PC-3 (cell line): ENCODE measurements around the gene PRSS8. TPM values are rescaled to one million over a fixed set of nuclear protein-coding genes. Genes with fewer than 3 reads are reported as not detected.

Experiments
- ATAC-seq: fragments of 200-7000 bp; cut with Tn5 transposase; 2 replicates; pipeline ENCODE4 v1.9.1; 2020; ENCODE audit warnings: mild to moderate bottlenecking, moderate library complexity
- BruUV-seq: library from RNA; stranded (reverse); fragments of 400-500 nt; replicated peaks from 2 replicates; lab custom pipeline; 2021; lab: Mats Ljungman, UMichigan
- CTCF ChIA-PET: fragments of 300-600 bp; sonication (Branson Sonifier 250); formaldehyde crosslinking; loops from one replicate; lab custom pipeline; 2022; ENCODE audit warnings: antibody characterized with exemption; lab: Charles Lee
- POLR2A ChIA-PET: fragments of 300-600 bp; sonication (Branson Sonifier 250); formaldehyde crosslinking; loops from one replicate; lab custom pipeline; 2022; ENCODE audit warnings: antibody characterized with exemption; ENCODE audit not compliant: unreplicated experiment; lab: Charles Lee
- DNase-seq: peaks from one replicate; pipeline ENCODE4 v3.0.0-alpha.2; 2015
- H2AFZ ChIP-seq: fragments of 300-600 bp; sonication (generic); 2 replicates; pipeline ENCODE4 v1.6.0; 2016; ENCODE audit warnings: antibody characterized with exemption, low read length
- H3F3A ChIP-seq: fragments of 300-600 bp; sonication (generic); one replicate; pipeline ENCODE4 v1.6.0; 2017; ENCODE audit warnings: antibody characterized with exemption, low read length, control low read depth, mild to moderate bottlenecking; ENCODE audit not compliant: unreplicated experiment
- H3K27ac ChIP-seq: fragments of 300-600 bp; sonication (generic); 2 replicates; pipeline ENCODE4 v1.5.1; 2016; ENCODE audit warnings: mild to moderate bottlenecking, low read length
- H3K27me3 ChIP-seq: fragments of 300-600 bp; sonication (generic); 2 replicates; pipeline ENCODE4 v1.6.1; 2016; ENCODE audit warnings: low read length, mixed read lengths
- H3K36me3 ChIP-seq: fragments of 300-600 bp; sonication (generic); 2 replicates; pipeline ENCODE4 v1.6.1; 2016; ENCODE audit warnings: low read depth, mixed run types, low read length, mixed read lengths
- H3K4me1 ChIP-seq: fragments of 300-600 bp; sonication (generic); 2 replicates; pipeline ENCODE4 v1.5.1; 2016; ENCODE audit warnings: low read length; ENCODE audit not compliant: insufficient read depth
- H3K4me2 ChIP-seq: fragments of 300-600 bp; sonication (generic); 2 replicates; pipeline ENCODE4 v1.6.0; 2016; ENCODE audit warnings: low read length
- H3K4me3 ChIP-seq: fragments of 300-600 bp; sonication (generic); 2 replicates; pipeline ENCODE4 v1.5.1; 2016; ENCODE audit warnings: mild to moderate bottlenecking, low read length, mixed read lengths
- H3K79me2 ChIP-seq: fragments of 300-600 bp; sonication (generic); 2 replicates; pipeline ENCODE4 v1.6.1; 2017; ENCODE audit warnings: low read length, mixed read lengths
- H3K9ac ChIP-seq: fragments of 300-600 bp; sonication (generic); 2 replicates; pipeline ENCODE4 v1.6.0; 2016; ENCODE audit warnings: mild to moderate bottlenecking, low read length
- H3K9me2 ChIP-seq: fragments of 300-600 bp; sonication (generic); replicated peaks from 2 replicates; pipeline ENCODE4 v1.6.1; 2016; ENCODE audit warnings: mixed run types, low read length, mixed read lengths
- H3K9me3 ChIP-seq: fragments of 300-600 bp; sonication (generic); 2 replicates; pipeline ENCODE4 v1.6.1; 2016; ENCODE audit warnings: low read length, mixed read lengths
- H4K20me1 ChIP-seq: fragments of 300-600 bp; sonication (generic); 2 replicates; pipeline ENCODE4 v1.6.1; 2016; ENCODE audit warnings: low read length, mixed read lengths
- CTCF ChIP-seq: fragments of 300-600 bp; sonication (generic); conservative IDR thresholded peaks from 2 replicates; pipeline ENCODE4 v1.5.1; 2017; ENCODE audit warnings: antibody characterized with exemption, low read depth, mild to moderate bottlenecking, low read length
- EZH2 ChIP-seq: fragments of 300-600 bp; sonication (generic); IDR thresholded peaks from one replicate; pipeline ENCODE4 v1.6.1; 2017; ENCODE audit warnings: antibody characterized with exemption, mild to moderate bottlenecking, low read length; ENCODE audit not compliant: unreplicated experiment
- EZH2phosphoT487 ChIP-seq: fragments of 300-600 bp; sonication (generic); IDR thresholded peaks from 2 replicates; pipeline ENCODE4 v1.6.1; 2018; ENCODE audit warnings: mild to moderate bottlenecking, antibody characterized with exemption, low read length, borderline replicate concordance
- intact Hi-C: fragments of 100-400 bp; cut with micrococcal nuclease; formaldehyde crosslinking; loops from 2 replicates; pipeline ENCODE4 v1.9.0; 2023
- total RNA-seq: library from RNA; depleted of rRNA; stranded (reverse); fragments of >200 nt; gene quantifications from 2 replicates; pipeline ENCODE4 v1.2.3, GENCODE V29; 2014

PRSS8 gene
- total RNA-seq, 1 experiment from 2014 or later = 23.4 TPM

- ChIA-PET POLR2A (no interaction called here), CTCF (no interaction called here)
- Histone ChIP-seq H3F3A (no peaks in the 10 kb centered on the region), H3K9me3 (no peaks in the 10 kb centered on the region), H3K4me2 (no peak overlapping the region), H3K27me3 (no peaks in the 10 kb centered on the region), H3K9ac (no peak overlapping the region), H3K79me2 (no peaks in the 10 kb centered on the region), H2AFZ (no peak overlapping the region), H3K4me1 (peaks cover 34% of the 10 kb centered on the region), H3K36me3 (no peaks in the 10 kb centered on the region; the same call in 1 of the 2 replicates), H4K20me1 (no peaks in the 10 kb centered on the region), H3K4me3 (no peak overlapping the region), H3K27ac (no peak overlapping the region), H3K9me2 (no peaks in the 10 kb centered on the region)
- DNase-seq (no peak), ATAC-seq (no peak)
- intact Hi-C loops = no loop called here
- BruUV-seq = no TSS peak
- TF ChIP-seq CTCF = no peak
- TF ChIP-seq EZH2 = no peak
- TF ChIP-seq EZH2phosphoT487 = no peak
Observed at GRCh38 chr16:31132303-31132979, 3.1 kb downstream of the PRSS8 start.

- Histone ChIP-seq H2AFZ (no peak overlapping the region), H3K79me2 (no peaks in the 10 kb centered on the region), H3K27me3 (no peaks in the 10 kb centered on the region), H3K4me2 (no peak overlapping the region), H3K9me2 (no peaks in the 10 kb centered on the region), H4K20me1 (no peaks in the 10 kb centered on the region), H3K36me3 (no peaks in the 10 kb centered on the region; the same call in 1 of the 2 replicates), H3F3A (no peaks in the 10 kb centered on the region), H3K9ac (no peak overlapping the region), H3K27ac (no peak overlapping the region), H3K9me3 (no peaks in the 10 kb centered on the region), H3K4me3 (no peak overlapping the region), H3K4me1 (peaks cover 34% of the 10 kb centered on the region)
- POLR2A ChIA-PET = interaction anchor here (0.6 kb wide), 2 partner anchors 10 to 14 kb away, joined by 3 to 5 read pairs; no protein-coding TSS in a partner anchor
- ATAC-seq = no peak
- CTCF ChIA-PET = no interaction called here
- no peak for DNase-seq
- BruUV-seq = no TSS peak
- TF ChIP-seq CTCF (no peak), EZH2phosphoT487 (no peak), EZH2 (no peak)
- intact Hi-C loops = no loop called here
Observed at GRCh38 chr16:31131841-31132271, 3.7 kb downstream of the PRSS8 start.

GRCh38 chr16:31131416-31131815 lies 4.1 kb downstream of the PRSS8 start:
- H4K20me1 ChIP-seq = no peaks in the 10 kb centered on the region
- no peaks in the 10 kb centered on the region for H3K27me3 ChIP-seq
- H3K9me3 ChIP-seq = no peaks in the 10 kb centered on the region
- no peaks in the 10 kb centered on the region for H3K79me2 ChIP-seq
- BruUV-seq = no TSS peak
- H3K9me2 ChIP-seq = no peaks in the 10 kb centered on the region
- TF ChIP-seq EZH2phosphoT487 (no peak), EZH2 (no peak), CTCF (no peak)
- no peak overlapping the region for H3K4me3 ChIP-seq
- DNase-seq (no peak), ATAC-seq (no peak)
- peaks cover 34% of the 10 kb centered on the region for H3K4me1 ChIP-seq
- ChIA-PET POLR2A (interaction anchor here (0.6 kb wide), 2 partner anchors 11 to 13 kb away, joined by 3 to 5 read pairs; no protein-coding TSS in a partner anchor), CTCF (no interaction called here)
- H2AFZ ChIP-seq = no peak overlapping the region
- H3K4me2 ChIP-seq = no peak overlapping the region
- intact Hi-C loops = no loop called here
- H3K9ac ChIP-seq = no peak overlapping the region
- H3K27ac ChIP-seq = no peak overlapping the region
- H3F3A ChIP-seq = no peaks in the 10 kb centered on the region
- no peaks in the 10 kb centered on the region; the same call in 1 of the 2 replicates for H3K36me3 ChIP-seq
